Measurements from ENCODE around the gene POMP. TPM values are rescaled to one million over a fixed set of nuclear protein-coding genes. Genes with fewer than 3 reads are reported as not detected.

The POMP gene
- total RNA-seq, 1 experiment from 2014 or later, result 71.4 TPM

DNA sequence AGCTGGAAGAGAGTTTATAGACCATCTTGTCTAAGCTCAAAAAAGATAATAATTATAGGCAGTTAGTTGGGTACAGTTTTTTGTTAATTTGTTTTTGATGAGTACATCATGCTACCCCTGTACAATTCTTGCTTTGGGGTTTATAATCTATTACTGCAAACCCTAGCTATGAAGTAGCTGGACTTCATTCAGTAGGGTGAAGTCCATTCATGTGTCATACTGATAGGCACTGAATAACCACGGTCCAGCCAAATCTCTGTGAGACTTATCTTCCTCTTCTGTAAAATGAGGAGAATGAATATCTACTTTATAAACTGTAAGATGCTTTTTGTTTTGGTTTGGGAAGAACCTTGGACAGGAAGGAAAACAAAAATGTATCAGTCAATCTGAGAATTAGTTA, 40.3 kb downstream of the POMP start:
- H3K4me1 Mint-ChIP-seq (ENCODE audit: low read depth, unreplicated experiment), result no peaks in the 10 kb centered on the region
- no TSS peak for BruUV-seq (replicated peaks)
- no peaks in the 10 kb centered on the region for H3K36me3 Mint-ChIP-seq (ENCODE audit: insufficient read depth, unreplicated experiment)
- H3K9me3 Mint-ChIP-seq (ENCODE audit: low read depth, unreplicated experiment), result no peaks in the 10 kb centered on the region
- CTCF ChIA-PET, result no interaction called here
- no peak for DNase-seq
- no peaks in the 10 kb centered on the region for H3K27me3 Mint-ChIP-seq (ENCODE audit: unreplicated experiment)
- H3K27ac Mint-ChIP-seq (ENCODE audit: unreplicated experiment), result no peak overlapping the region
- no peak overlapping the region for H3K4me3 Mint-ChIP-seq (ENCODE audit: low read depth, unreplicated experiment)
- intact Hi-C loops (cut with micrococcal nuclease; ENCODE audit: unreplicated experiment), result no loop called here
- TF ChIP-seq, protein P1, sequence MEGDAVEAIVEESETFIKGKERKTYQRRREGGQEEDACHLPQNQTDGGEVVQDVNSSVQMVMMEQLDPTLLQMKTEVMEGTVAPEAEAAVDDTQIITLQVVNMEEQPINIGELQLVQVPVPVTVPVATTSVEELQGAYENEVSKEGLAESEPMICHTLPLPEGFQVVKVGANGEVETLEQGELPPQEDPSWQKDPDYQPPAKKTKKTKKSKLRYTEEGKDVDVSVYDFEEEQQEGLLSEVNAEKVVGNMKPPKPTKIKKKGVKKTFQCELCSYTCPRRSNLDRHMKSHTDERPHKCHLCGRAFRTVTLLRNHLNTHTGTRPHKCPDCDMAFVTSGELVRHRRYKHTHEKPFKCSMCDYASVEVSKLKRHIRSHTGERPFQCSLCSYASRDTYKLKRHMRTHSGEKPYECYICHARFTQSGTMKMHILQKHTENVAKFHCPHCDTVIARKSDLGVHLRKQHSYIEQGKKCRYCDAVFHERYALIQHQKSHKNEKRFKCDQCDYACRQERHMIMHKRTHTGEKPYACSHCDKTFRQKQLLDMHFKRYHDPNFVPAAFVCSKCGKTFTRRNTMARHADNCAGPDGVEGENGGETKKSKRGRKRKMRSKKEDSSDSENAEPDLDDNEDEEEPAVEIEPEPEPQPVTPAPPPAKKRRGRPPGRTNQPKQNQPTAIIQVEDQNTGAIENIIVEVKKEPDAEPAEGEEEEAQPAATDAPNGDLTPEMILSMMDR (IDR thresholded peaks at IDR 0.05; ENCODE audit: unreplicated experiment), result no peak

DNA sequence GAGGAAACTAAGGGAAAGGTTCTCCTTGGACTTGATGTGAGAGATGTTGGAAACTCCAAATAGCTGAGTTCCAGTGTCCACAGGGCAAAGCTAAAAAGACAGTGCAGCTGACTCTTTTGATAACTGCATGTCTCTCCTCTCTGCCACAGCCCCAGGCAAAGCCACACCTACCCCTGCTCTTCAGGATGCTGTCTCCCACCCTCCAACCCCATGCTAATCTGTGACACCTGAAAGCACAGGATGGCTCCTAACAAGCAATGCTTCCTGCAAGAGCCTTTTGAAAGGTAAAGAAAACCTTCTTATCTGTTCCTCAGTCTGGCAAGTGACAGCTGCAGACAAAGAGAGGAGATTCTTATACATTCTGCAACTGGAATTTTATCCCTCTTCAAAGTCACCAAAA, 45.4 kb downstream of the POMP start:
- Mint-ChIP-seq H3K4me3 (ENCODE audit: low read depth, unreplicated experiment) (no peak overlapping the region), H3K36me3 (ENCODE audit: insufficient read depth, unreplicated experiment) (no peaks in the 10 kb centered on the region)
- CTCF ChIA-PET, result no interaction called here

DNA sequence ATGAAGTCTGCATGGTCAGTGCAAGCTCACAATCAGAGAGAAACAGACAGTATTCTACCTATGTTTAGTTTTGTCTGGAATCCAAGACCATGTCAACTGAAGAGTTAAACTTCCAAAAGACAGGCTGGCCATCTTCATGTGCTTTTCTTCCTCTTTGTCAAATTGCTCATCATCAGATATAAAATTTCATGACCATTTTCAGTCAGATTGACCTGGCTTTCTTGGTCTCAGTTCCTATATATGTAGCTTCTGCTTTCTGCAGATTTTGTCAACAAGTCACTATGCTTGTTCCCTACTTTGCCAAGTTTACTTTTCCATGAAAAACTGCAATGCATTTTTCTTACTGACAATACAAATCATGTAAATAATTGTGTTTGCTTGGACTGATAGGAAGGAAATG, 46.0 kb downstream of the POMP start:
- BruUV-seq (replicated peaks), result no TSS peak
- peaks cover 2% of the 10 kb centered on the region for H3K4me1 Mint-ChIP-seq (ENCODE audit: low read depth, unreplicated experiment)
- CTCF ChIA-PET, result no interaction called here
- TF ChIP-seq, protein P1 (IDR thresholded peaks at IDR 0.05; ENCODE audit: unreplicated experiment), result no peak
- no peaks in the 10 kb centered on the region for H3K27me3 Mint-ChIP-seq (ENCODE audit: unreplicated experiment)
- no peaks in the 10 kb centered on the region for H3K9me3 Mint-ChIP-seq (ENCODE audit: low read depth, unreplicated experiment)
- intact Hi-C loops (cut with micrococcal nuclease; ENCODE audit: unreplicated experiment), result no loop called here
- no peaks in the 10 kb centered on the region for H3K36me3 Mint-ChIP-seq (ENCODE audit: insufficient read depth, unreplicated experiment)
- no peak overlapping the region for H3K4me3 Mint-ChIP-seq (ENCODE audit: low read depth, unreplicated experiment)
- H3K27ac Mint-ChIP-seq (ENCODE audit: unreplicated experiment), result no peak overlapping the region
- DNase-seq, result no peak

More for the DNA sequence above, 45.4 kb downstream of the POMP start:
- intact Hi-C loops (cut with micrococcal nuclease; ENCODE audit: unreplicated experiment), result no loop called here
- DNase-seq, result no peak
- Mint-ChIP-seq H3K9me3 (ENCODE audit: low read depth, unreplicated experiment) (no peaks in the 10 kb centered on the region), H3K4me1 (ENCODE audit: low read depth, unreplicated experiment) (no peaks in the 10 kb centered on the region), H3K27me3 (ENCODE audit: unreplicated experiment) (no peaks in the 10 kb centered on the region), H3K27ac (ENCODE audit: unreplicated experiment) (no peak overlapping the region)
- BruUV-seq (replicated peaks), result no TSS peak
- TF ChIP-seq, protein P1 (IDR thresholded peaks at IDR 0.05; ENCODE audit: unreplicated experiment), result no peak

DNA sequence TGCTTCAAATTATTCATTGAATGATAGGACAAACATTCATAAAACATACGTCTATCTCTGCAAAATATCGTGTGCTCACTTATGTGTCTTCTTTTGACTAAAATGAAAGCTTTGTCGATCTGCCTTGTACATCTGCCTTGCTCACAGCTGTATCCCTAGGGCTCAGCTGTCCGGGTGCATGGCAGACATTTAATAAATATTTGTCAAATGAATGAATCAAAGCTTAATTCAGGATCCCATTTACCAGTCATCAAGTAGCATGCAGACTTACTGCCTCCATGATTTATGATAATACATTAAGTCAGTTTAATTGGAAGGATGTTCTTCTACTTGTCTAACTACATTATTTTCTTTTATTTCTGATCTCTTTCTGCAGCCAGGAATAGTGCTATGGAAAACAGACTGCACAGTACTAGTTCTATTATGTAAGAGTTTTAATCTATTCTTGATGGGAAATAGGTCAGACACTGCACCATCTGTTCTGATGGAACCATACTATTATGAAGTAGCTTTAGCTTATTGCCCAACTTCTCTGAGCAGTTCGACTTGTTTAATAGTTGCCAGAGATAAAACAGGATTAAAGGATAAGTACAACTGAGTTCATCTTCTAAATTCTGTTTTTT, 46.6 kb downstream of the POMP start:
- Mint-ChIP-seq H3K4me1 (ENCODE audit: low read depth, unreplicated experiment) (peaks cover 8% of the 10 kb centered on the region), H3K36me3 (ENCODE audit: insufficient read depth, unreplicated experiment) (no peaks in the 10 kb centered on the region), H3K4me3 (ENCODE audit: low read depth, unreplicated experiment) (no peak overlapping the region), H3K27ac (ENCODE audit: unreplicated experiment) (no peak overlapping the region), H3K27me3 (ENCODE audit: unreplicated experiment) (no peaks in the 10 kb centered on the region), H3K9me3 (ENCODE audit: low read depth, unreplicated experiment) (no peaks in the 10 kb centered on the region)
- CTCF ChIA-PET, result no interaction called here
- TF ChIP-seq, protein P1 (IDR thresholded peaks at IDR 0.05; ENCODE audit: unreplicated experiment), result no peak
- BruUV-seq (replicated peaks), result no TSS peak
- intact Hi-C loops (cut with micrococcal nuclease; ENCODE audit: unreplicated experiment), result no loop called here
- DNase-seq, result no peak
